K562 (cell line): Measurements from ENCODE around the gene DRD2. TPM values are rescaled to one million over a fixed set of nuclear protein-coding genes. Genes with fewer than 3 reads are reported as not detected.

ENCODE experiments used
- ATAC-seq: fragments of 200-7000 bp; cut with Tn5 transposase; 3 replicates; pipeline ENCODE4 v1.9.1; 2020; ENCODE audit warnings: moderate library complexity
- BruUV-seq: library from RNA; stranded (reverse); fragments of 400-500 nt; replicated peaks from 2 replicates; lab custom pipeline; 2021; lab: Mats Ljungman, UMichigan
- CTCF ChIA-PET: fragments of 300-600 bp; formaldehyde crosslinking; extraction: SDS; loops from one replicate; lab custom pipeline; 2021; ENCODE audit warnings: low intra/inter-chr PET ratio; lab: Yijun Ruan, JAX
- POLR2A ChIA-PET: fragments of 300-600, 350-650 bp; sonication (Branson Sonifier 250); formaldehyde crosslinking; extraction: SDS; loops from one replicate; lab custom pipeline; 2021; ENCODE audit warnings: antibody characterized with exemption, inconsistent platforms; lab: Yijun Ruan, JAX
- DNase-seq, 4 experiments: peaks; one replicate each; pipeline versions ENCODE4 v3.0.0 to v3.0.0-alpha.2; 2011 to 2018; ENCODE audit warnings: low spot score in 3 of 4, mixed read lengths in 3 of 4; ENCODE audit errors: extremely low read depth in 1 of 4
- FAIRE-seq: peaks from 2 replicates; lab custom pipeline; 2011; peaks lifted over from hg19 to GRCh38; lab: Jason Lieb, UNC
- H2AFZ ChIP-seq: 2 replicates; pipeline ENCODE4 v1.6.0; 2011; ENCODE audit warnings: low read depth, low read length, control low read depth, inconsistent platforms
- H3K27ac ChIP-seq: fragments of 200-600 bp; 3 replicates; pipeline ENCODE4 v1.8.0; 2011; ENCODE audit warnings: low read depth, mild to moderate bottlenecking, control low read depth, inconsistent platforms, low read length, moderate library complexity, mixed read lengths; ENCODE audit errors: extremely low read depth
- H3K27me3 ChIP-seq, 2 experiments: fragments of 300-600 bp in 1 of 2; 2 replicates in 1 of 2; 3 replicates in 1 of 2; pipeline versions ENCODE4 v1.6.0 to v1.8.0; 2011; ENCODE audit warnings: inconsistent platforms in 2 of 2, low read length in 2 of 2, mild to moderate bottlenecking in 1 of 2, mixed read lengths in 1 of 2, moderate library complexity in 1 of 2; ENCODE audit not compliant: control insufficient read depth in 2 of 2, insufficient read depth in 2 of 2
- H3K36me3 ChIP-seq: fragments of 300-600 bp; 3 replicates; pipeline ENCODE4 v1.8.0; 2011; ENCODE audit warnings: mild to moderate bottlenecking, low read length, inconsistent platforms; ENCODE audit not compliant: control insufficient read depth, insufficient read depth
- H3K4me1 ChIP-seq, 2 experiments: fragments of 200-600 bp in 1 of 2; replicated peaks in 1 of 2; 2 replicates in 1 of 2; 3 replicates in 1 of 2; pipeline versions ENCODE4 v1.5.1 to v1.8.0; 2011; ENCODE audit warnings: inconsistent platforms in 2 of 2, low read length in 2 of 2, mild to moderate bottlenecking in 1 of 2, mixed read lengths in 1 of 2, moderate library complexity in 1 of 2; ENCODE audit not compliant: control insufficient read depth in 2 of 2, insufficient read depth in 2 of 2
- H3K4me2 ChIP-seq: 2 replicates; pipeline ENCODE4 v1.6.1; 2011; ENCODE audit warnings: low read length, control low read depth, inconsistent platforms, mixed read lengths; ENCODE audit not compliant: insufficient read depth
- H3K4me3 ChIP-seq: fragments of 200-600 bp; sonication (generic), shearing (Covaris generic); 2 replicates; pipeline ENCODE4 v1.5.1; 2016; ENCODE audit warnings: control low read depth, inconsistent platforms
- H3K79me2 ChIP-seq: fragments of 200-600 bp; 3 replicates; pipeline ENCODE4 v1.8.0; 2011; ENCODE audit warnings: low read length, inconsistent platforms; ENCODE audit not compliant: control insufficient read depth, insufficient read depth
- H3K9ac ChIP-seq, 2 experiments: 2 replicates each; pipeline versions ENCODE4 v1.6.0 to v1.6.1; 2011; ENCODE audit warnings: low read depth in 2 of 2, low read length in 2 of 2, control low read depth in 1 of 2, inconsistent platforms in 1 of 2, mild to moderate bottlenecking in 1 of 2, mixed read lengths in 1 of 2; ENCODE audit not compliant: insufficient read depth in 1 of 2
- H3K9me1 ChIP-seq: one replicate; pipeline ENCODE4 v1.6.0; 2011; ENCODE audit warnings: inconsistent platforms, mild to moderate bottlenecking, low read length, moderate library complexity; ENCODE audit not compliant: control insufficient read depth, insufficient read depth
- H3K9me3 ChIP-seq: replicated peaks from 2 replicates; pipeline ENCODE4 v1.5.1; 2011; ENCODE audit warnings: low read depth, low read length, inconsistent platforms; ENCODE audit not compliant: control insufficient read depth, insufficient read depth
- H4K20me1 ChIP-seq: replicated peaks from 2 replicates; pipeline ENCODE4 v1.6.1; 2011; ENCODE audit warnings: low read length, inconsistent platforms, mixed read lengths; ENCODE audit not compliant: control insufficient read depth, insufficient read depth
- SMAD2 ChIP-seq: fragments of 150-350 bp; IDR thresholded peaks from 2 replicates; pipeline ENCODE4 v1.6.1; 2014; ENCODE audit warnings: low read depth, mild to moderate bottlenecking, low read length
- STAT5B ChIP-seq: fragments of 250-450 bp; sonication (Bioruptor Pico); IDR thresholded peaks from 2 replicates; pipeline ENCODE4 v1.8.0; 2021; ENCODE audit warnings: mild to moderate bottlenecking, inconsistent platforms
- SUPT5H ChIP-seq: fragments of 450-650 bp; IDR thresholded peaks from 2 replicates; pipeline ENCODE4 v1.6.1; 2016
- ZNF274 ChIP-seq: IDR thresholded peaks from 2 replicates; pipeline ENCODE4 v1.6.1; 2011; ENCODE audit warnings: low read depth, mild to moderate bottlenecking, low read length, moderate library complexity, borderline replicate concordance
- ZNF311 ChIP-seq: fragments of 250-450 bp; sonication (Bioruptor Pico); IDR thresholded peaks from 2 replicates; pipeline ENCODE4 v1.4.0; 2020; ENCODE audit warnings: mild to moderate bottlenecking, moderate library complexity
- WGBS: fragments of 100-300 bp; shearing (Covaris generic); methylation state at CpG from one replicate; pipeline ENCODE4 v1.1.6; 2016; ENCODE audit warnings: low coverage, mixed read lengths; ENCODE audit not compliant: insufficient coverage; ENCODE audit errors: missing lambda C conversion rate; 5-methylcytosine and 5-hydroxymethylcytosine counted together
- in situ Hi-C: fragments of 300-500 bp; cut with MboI; formaldehyde crosslinking; loops from 4 replicates; pipeline ENCODE4 v1.15.0; 2018; ENCODE audit warnings: inconsistent platforms, mixed read lengths
- intact Hi-C: fragments of 100-400 bp; cut with micrococcal nuclease; formaldehyde crosslinking; loops from 2 replicates; pipeline ENCODE4 v1.14.2; 2022
- polyA plus RNA-seq, 8 experiments: library from polyadenylated mRNA; depleted of rRNA in 4 of 8; stranded (reverse) in 5 of 8; unstranded in 3 of 8; fragments of >200 nt; fragmentation: Nextera tagmentation in 2 of 8; fragmentation: Illumina TruSeq in 1 of 8; extraction: Ambion mirVana in 2 of 8; extraction: Trizol in 1 of 8; gene quantifications; 2 replicates each; pipeline versions ENCODE4 v1.2.1 to v1.2.3, GENCODE V29; 2011 to 2014; ENCODE audit warnings: inconsistent platforms in 1 of 8, missing spikeins in 1 of 8
- total RNA-seq, 7 experiments: library from RNA; depleted of rRNA in 6 of 7; stranded (reverse); fragments of >200 nt in 6 of 7; fragmentation: Illumina TruSeq in 2 of 7; extraction: Trizol in 2 of 7; gene quantifications; 2 replicates each; pipeline versions ENCODE4 v1.2.1 to v1.2.3, GENCODE V29; 2011 to 2021; ENCODE audit warnings: low replicate concordance in 1 of 7
- TF ChIP-seq, protein P1 (sequence below): fragments of 250-450 bp; sonication (Bioruptor Pico); IDR thresholded peaks from 2 replicates; pipeline ENCODE4 v1.4.0; 2020; ENCODE audit warnings: mild to moderate bottlenecking, moderate library complexity
- TF ChIP-seq, protein P2 (sequence below): fragments of 250-450 bp; sonication (Bioruptor Pico); IDR thresholded peaks from 2 replicates; pipeline ENCODE4 v1.8.0; 2022; ENCODE audit warnings: inconsistent platforms, mild to moderate bottlenecking, moderate library complexity, borderline replicate concordance
- TF ChIP-seq, protein P3 (sequence below): sonication (generic); formaldehyde crosslinking; IDR thresholded peaks from 2 replicates; pipeline ENCODE4 v1.8.1; 2023; ENCODE audit warnings: mild to moderate bottlenecking, missing genetic modification reagents
- TF ChIP-seq, protein P4 (sequence below): sonication (generic); IDR thresholded peaks from 2 replicates; pipeline ENCODE4 v1.6.1; 2016

Gene DRD2
- total and polyA plus RNA-seq, 9 of the 15 experiments (the other 6 are each of a cell fraction or from before 2014, with no cell fraction given), result not detected

DNA sequence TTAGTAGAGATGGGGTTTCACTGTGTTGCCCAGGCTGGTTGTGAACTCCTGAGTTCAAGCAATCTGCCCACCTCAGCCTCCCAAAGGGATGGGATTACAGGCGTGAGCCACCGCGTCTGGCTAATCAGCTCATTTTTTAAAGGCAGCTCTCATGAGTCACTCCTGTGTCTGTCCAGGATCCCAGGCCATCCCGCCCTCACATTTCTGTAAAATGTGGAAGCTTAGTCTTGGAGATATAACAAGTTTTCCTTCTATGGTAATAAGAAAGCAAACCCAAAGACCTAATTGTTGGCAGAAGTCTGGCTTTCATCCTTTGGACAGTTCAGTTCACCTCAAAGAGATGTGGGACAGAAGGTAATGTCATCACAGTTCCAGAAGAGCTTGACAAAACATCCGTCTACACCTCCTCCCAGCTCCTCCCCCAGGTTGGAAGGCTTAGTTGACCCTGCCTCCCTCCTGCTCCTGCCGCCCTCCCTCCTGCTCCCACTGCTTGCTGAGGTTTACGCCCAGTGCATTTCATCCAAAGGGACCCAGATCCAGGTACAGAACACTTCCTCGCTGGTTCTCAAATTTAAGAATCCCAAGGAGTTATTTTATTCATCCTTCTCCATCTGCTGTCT lies 6.4 kb downstream of the DRD2 start (continued):
- TF ChIP-seq SUPT5H, result no peak

DNA sequence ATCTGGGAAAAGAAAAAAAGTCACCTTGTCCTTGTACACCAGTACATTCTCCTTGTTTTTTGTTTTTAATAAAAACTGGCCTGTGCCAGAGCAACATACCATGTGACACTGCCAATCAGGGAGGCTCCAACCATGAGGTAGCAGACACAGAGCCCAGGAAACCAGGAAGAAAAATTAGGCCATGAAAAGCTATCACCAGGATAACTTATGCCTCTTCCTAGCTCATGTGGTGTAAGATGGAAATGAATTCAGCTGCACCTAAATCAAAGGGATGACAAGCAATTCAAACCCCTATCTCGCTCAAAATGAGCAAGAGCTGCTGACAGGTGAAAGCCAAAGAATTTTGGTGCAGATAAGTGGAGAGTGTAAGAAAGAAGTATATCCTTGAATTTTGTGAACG lies 7.7 kb downstream of the DRD2 start:
- ChIA-PET CTCF (no interaction called here), POLR2A (interaction anchor here (0.6 kb wide), 1 partner anchor 20 kb away, joined by 3 read pairs; no protein-coding TSS in a partner anchor)
- Histone ChIP-seq H3K4me2 (no peak overlapping the region), H3K27me3 (peaks cover 0 to 14% of the 10 kb centered on the region in 2 experiments; a peak in 2 of 5 replicates), H3K79me2 (no peaks in the 10 kb centered on the region), H3K9me1 (no peaks in the 10 kb centered on the region), H2AFZ (no peak overlapping the region), H3K9me3 (no peaks in the 10 kb centered on the region), H3K4me3 (no peak overlapping the region), H3K9ac (no peak overlapping the region), H4K20me1 (no peaks in the 10 kb centered on the region; the same call in 1 of the 2 replicates), H3K27ac (no peak overlapping the region), H3K4me1 (no peaks in the 10 kb centered on the region), H3K36me3 (no peaks in the 10 kb centered on the region)
- in situ Hi-C loops, result no loop called here
- WGBS, result 0% methylated on average over 2 of the region's 2 CpGs
- FAIRE-seq (no peak), DNase-seq (no peak), ATAC-seq (no peak)
- intact Hi-C loops, result no loop called here
- BruUV-seq, result no TSS peak
- TF ChIP-seq, protein P1, sequence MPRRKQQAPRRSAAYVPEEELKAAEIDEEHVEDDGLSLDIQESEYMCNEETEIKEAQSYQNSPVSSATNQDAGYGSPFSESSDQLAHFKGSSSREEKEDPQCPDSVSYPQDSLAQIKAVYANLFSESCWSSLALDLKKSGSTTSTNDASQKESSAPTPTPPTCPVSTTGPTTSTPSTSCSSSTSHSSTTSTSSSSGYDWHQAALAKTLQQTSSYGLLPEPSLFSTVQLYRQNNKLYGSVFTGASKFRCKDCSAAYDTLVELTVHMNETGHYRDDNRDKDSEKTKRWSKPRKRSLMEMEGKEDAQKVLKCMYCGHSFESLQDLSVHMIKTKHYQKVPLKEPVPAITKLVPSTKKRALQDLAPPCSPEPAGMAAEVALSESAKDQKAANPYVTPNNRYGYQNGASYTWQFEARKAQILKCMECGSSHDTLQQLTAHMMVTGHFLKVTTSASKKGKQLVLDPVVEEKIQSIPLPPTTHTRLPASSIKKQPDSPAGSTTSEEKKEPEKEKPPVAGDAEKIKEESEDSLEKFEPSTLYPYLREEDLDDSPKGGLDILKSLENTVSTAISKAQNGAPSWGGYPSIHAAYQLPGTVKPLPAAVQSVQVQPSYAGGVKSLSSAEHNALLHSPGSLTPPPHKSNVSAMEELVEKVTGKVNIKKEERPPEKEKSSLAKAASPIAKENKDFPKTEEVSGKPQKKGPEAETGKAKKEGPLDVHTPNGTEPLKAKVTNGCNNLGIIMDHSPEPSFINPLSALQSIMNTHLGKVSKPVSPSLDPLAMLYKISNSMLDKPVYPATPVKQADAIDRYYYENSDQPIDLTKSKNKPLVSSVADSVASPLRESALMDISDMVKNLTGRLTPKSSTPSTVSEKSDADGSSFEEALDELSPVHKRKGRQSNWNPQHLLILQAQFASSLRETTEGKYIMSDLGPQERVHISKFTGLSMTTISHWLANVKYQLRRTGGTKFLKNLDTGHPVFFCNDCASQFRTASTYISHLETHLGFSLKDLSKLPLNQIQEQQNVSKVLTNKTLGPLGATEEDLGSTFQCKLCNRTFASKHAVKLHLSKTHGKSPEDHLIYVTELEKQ, result no peak
- no peak for TF ChIP-seq STAT5B (CRISPR knock-in tag)
- no peak for TF ChIP-seq ZNF274
- TF ChIP-seq ZNF311 (CRISPR knock-in tag), result no peak
- TF ChIP-seq SMAD2, result no peak
- TF ChIP-seq, protein P2, sequence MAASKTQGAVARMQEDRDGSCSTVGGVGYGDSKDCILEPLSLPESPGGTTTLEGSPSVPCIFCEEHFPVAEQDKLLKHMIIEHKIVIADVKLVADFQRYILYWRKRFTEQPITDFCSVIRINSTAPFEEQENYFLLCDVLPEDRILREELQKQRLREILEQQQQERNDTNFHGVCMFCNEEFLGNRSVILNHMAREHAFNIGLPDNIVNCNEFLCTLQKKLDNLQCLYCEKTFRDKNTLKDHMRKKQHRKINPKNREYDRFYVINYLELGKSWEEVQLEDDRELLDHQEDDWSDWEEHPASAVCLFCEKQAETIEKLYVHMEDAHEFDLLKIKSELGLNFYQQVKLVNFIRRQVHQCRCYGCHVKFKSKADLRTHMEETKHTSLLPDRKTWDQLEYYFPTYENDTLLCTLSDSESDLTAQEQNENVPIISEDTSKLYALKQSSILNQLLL (CRISPR knock-in tag), result no peak
- TF ChIP-seq, protein P3, sequence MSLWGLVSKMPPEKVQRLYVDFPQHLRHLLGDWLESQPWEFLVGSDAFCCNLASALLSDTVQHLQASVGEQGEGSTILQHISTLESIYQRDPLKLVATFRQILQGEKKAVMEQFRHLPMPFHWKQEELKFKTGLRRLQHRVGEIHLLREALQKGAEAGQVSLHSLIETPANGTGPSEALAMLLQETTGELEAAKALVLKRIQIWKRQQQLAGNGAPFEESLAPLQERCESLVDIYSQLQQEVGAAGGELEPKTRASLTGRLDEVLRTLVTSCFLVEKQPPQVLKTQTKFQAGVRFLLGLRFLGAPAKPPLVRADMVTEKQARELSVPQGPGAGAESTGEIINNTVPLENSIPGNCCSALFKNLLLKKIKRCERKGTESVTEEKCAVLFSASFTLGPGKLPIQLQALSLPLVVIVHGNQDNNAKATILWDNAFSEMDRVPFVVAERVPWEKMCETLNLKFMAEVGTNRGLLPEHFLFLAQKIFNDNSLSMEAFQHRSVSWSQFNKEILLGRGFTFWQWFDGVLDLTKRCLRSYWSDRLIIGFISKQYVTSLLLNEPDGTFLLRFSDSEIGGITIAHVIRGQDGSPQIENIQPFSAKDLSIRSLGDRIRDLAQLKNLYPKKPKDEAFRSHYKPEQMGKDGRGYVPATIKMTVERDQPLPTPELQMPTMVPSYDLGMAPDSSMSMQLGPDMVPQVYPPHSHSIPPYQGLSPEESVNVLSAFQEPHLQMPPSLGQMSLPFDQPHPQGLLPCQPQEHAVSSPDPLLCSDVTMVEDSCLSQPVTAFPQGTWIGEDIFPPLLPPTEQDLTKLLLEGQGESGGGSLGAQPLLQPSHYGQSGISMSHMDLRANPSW, result no peak
- TF ChIP-seq, protein P4, sequence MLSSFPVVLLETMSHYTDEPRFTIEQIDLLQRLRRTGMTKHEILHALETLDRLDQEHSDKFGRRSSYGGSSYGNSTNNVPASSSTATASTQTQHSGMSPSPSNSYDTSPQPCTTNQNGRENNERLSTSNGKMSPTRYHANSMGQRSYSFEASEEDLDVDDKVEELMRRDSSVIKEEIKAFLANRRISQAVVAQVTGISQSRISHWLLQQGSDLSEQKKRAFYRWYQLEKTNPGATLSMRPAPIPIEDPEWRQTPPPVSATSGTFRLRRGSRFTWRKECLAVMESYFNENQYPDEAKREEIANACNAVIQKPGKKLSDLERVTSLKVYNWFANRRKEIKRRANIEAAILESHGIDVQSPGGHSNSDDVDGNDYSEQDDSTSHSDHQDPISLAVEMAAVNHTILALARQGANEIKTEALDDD, result no peak
